GM12891 (cell line): ENCODE measurements around the gene UBE3D.

Source experiments
- POLR2A ChIP-seq: IDR thresholded peaks from 2 replicates; pipeline ENCODE4 v1.6.1; 2011; ENCODE audit warnings: low read depth, low read length, control low read depth
- POLR2AphosphoS5 ChIP-seq: IDR thresholded peaks from 2 replicates; pipeline ENCODE4 v1.6.1; 2011; ENCODE audit warnings: low read depth, low read length, control low read depth
- SPI1 ChIP-seq: IDR thresholded peaks from 2 replicates; pipeline ENCODE4 v1.6.1; 2011; ENCODE audit warnings: low read depth, low read length, control low read depth
- TAF1 ChIP-seq: IDR thresholded peaks from 2 replicates; pipeline ENCODE4 v1.6.1; 2011; ENCODE audit warnings: low read depth, low read length, control low read depth

DNA sequence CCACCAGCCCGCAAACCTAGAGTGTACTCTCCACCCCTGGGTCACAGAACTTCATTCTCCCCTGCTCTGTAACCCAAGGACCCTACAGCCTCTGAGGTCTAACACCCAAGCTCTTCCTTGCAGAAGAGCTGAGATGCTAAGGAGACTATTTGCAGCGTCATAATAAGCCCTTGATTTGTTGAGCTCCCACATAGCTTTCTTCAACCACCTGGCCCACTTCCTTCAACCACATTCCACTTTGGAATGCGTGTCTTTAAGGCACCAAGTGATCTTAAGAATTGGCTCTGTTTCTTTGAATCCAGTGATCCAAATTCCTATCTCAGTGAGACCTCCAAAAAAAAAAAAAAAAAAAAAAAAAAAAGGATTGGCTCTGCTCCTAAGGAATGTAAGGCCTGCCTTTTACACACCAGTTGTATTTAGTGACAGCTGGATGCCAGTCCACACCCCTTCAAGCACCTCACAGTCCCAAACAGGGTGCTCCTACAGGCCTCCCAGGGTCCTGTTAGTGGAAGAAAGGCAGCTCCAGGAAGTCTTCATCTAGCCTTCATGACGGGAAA lies 106.2 kb downstream of the UBE3D start:
- TF ChIP-seq POLR2AphosphoS5 (no peak), SPI1 (no peak), TAF1 (no peak), POLR2A (no peak)
